ENCODE measurements around the gene NOL4L.
"Not testable (repeated sequence)": the region's sequence is repeated elsewhere in the genome, so short reads cannot be mapped to it uniquely, and the experiment has no call there.

The NOL4L gene

GRCh38 chr20:32510601-32511357 lies 74.4 kb downstream of the NOL4L start:
- DNase-seq, result peak in 1 of 51 donors; percentile 45

- DNase-seq, result peak in 3 of 51 donors; percentile 13 to 45 (median 16)
Measured at GRCh38 chr20:32510120-32510600, 75.0 kb downstream of the NOL4L start.

GRCh38 chr20:32509639-32510066 lies 75.5 kb downstream of the NOL4L start:
- peak in 1 of 51 donors; percentile 39 for DNase-seq

- no peak for DNase-seq
Measured at GRCh38 chr20:32508775-32509119, 76.4 kb downstream of the NOL4L start.

GRCh38 chr20:32507998-32508774 lies 76.9 kb downstream of the NOL4L start:
- DNase-seq, result no peak

- no peak for DNase-seq
Measured at GRCh38 chr20:32506721-32507120, 78.4 kb downstream of the NOL4L start.

- DNase-seq, result no peak
Measured at GRCh38 chr20:32505723-32506473, 79.2 kb downstream of the NOL4L start.

GRCh38 chr20:32501709-32502108 lies 83.4 kb downstream of the NOL4L start:
- DNase-seq, result no peak

- DNase-seq, result no peak
Measured at GRCh38 chr20:32497589-32498224, 87.4 kb downstream of the NOL4L start.

GRCh38 chr20:32496811-32497533 lies 88.2 kb downstream of the NOL4L start:
- DNase-seq, result no peak

- no peak for DNase-seq
Measured at GRCh38 chr20:32495949-32496348, 89.2 kb downstream of the NOL4L start.

GRCh38 chr20:32495217-32495565 lies 89.9 kb downstream of the NOL4L start:
- no peak for DNase-seq

- no peak for DNase-seq
Measured at GRCh38 chr20:32494483-32495216, 90.5 kb downstream of the NOL4L start.

GRCh38 chr20:32493356-32493755 lies 91.8 kb downstream of the NOL4L start:
- DNase-seq, result no peak

GRCh38 chr20:32491764-32492151 lies 93.4 kb downstream of the NOL4L start:
- not testable (repeated sequence) for DNase-seq

GRCh38 chr20:32490942-32491763 lies 94.0 kb downstream of the NOL4L start:
- no peak for DNase-seq

GRCh38 chr20:32488066-32488838 lies 96.9 kb downstream of the NOL4L start:
- DNase-seq, result no peak

GRCh38 chr20:32487381-32487780 lies 97.8 kb downstream of the NOL4L start:
- no peak for DNase-seq

Measured in hypothalamus (tissue), 51 donors.